Measurements from ENCODE around the gene SNX33. TPM values are rescaled to one million over a fixed set of nuclear protein-coding genes. Genes with fewer than 3 reads are reported as not detected.

The SNX33 gene
- total and polyA plus RNA-seq, 2 of the 13 experiments (the other 11 are each of a cell fraction or from before 2014, with no cell fraction given): 11.0 to 11.6 TPM

DNA sequence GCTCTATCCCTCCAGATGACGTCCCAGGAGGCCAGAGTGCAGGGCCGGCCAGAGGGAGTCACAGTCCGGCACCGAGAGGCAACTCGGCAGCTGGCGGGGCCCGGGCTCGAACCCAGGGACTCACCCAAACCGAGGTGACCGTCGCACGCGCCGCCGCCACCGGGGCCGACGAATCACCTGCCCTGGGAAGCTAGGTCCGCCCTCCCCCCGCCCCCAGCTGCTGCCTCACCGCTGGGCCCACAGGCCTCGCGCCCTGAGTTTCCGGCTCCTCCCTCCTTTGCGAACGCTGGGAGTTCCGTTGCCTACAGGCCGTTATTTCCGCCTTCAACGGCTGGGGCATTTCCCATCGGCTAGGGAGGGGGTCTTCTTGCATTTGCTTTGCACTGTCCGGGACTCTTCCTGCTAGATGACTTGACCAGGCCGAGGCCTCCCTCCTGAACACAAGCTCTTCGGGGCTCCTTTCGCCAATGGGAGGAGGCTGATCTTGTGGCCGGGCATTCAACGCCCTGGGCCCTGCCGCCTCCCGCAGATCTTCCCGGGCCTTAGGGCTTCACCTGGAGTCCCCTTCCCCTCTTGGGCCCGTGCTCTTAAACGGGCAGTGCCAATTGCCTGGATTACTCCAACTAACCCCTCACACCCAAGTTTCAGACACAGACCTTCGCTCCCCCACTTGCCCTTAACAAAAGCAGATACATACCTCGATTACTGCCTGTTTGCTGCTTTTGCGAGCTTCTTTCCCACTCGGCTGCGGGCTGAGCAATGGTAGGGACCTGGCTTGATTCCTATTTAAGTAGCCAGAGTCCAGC, 22.0 kb upstream of the SNX33 start, which contains the start of gene SNUPN (continued):
- TF ChIP-seq, protein P1, sequence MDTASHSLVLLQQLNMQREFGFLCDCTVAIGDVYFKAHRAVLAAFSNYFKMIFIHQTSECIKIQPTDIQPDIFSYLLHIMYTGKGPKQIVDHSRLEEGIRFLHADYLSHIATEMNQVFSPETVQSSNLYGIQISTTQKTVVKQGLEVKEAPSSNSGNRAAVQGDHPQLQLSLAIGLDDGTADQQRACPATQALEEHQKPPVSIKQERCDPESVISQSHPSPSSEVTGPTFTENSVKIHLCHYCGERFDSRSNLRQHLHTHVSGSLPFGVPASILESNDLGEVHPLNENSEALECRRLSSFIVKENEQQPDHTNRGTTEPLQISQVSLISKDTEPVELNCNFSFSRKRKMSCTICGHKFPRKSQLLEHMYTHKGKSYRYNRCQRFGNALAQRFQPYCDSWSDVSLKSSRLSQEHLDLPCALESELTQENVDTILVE (CRISPR knock-in tag; IDR thresholded peaks at IDR 0.05): peak; percentile 85
- no peak for TF ChIP-seq ZNF468 (CRISPR knock-in tag; IDR thresholded peaks at IDR 0.05)
- no peak for TF ChIP-seq SRSF1 (optimal IDR thresholded peaks at IDR 0.05; ENCODE audit: low read depth, low read length)
- TF ChIP-seq KAT7 (CRISPR knock-in tag; IDR thresholded peaks at IDR 0.05; ENCODE audit: borderline replicate concordance): peak; percentile 57; the same call in 1 of the 2 replicates
- peak; percentile 75; the same call in 1 of the 2 replicates for TF ChIP-seq ZNF878 (CRISPR knock-in tag; IDR thresholded peaks at IDR 0.05)
- no peak; the same call in 1 of the 2 replicates for TF ChIP-seq KDM4B (CRISPR knock-in tag; IDR thresholded peaks at IDR 0.05)
- TF ChIP-seq, protein P2, sequence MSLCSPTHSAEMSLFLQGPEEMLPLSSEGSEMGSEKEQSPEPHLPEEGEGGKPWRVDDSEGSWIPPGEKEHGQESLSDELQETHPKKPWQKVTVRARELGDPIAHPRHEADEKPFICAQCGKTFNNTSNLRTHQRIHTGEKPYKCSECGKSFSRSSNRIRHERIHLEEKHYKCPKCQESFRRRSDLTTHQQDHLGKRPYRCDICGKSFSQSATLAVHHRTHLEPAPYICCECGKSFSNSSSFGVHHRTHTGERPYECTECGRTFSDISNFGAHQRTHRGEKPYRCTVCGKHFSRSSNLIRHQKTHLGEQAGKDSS (CRISPR knock-in tag; IDR thresholded peaks at IDR 0.05; ENCODE audit: borderline replicate concordance, low read depth): peak; percentile 80
- TF ChIP-seq NCOA1 (CRISPR knock-in tag; IDR thresholded peaks at IDR 0.05): no peak
- TF ChIP-seq, protein P3, sequence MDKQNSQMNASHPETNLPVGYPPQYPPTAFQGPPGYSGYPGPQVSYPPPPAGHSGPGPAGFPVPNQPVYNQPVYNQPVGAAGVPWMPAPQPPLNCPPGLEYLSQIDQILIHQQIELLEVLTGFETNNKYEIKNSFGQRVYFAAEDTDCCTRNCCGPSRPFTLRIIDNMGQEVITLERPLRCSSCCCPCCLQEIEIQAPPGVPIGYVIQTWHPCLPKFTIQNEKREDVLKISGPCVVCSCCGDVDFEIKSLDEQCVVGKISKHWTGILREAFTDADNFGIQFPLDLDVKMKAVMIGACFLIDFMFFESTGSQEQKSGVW (CRISPR knock-in tag; IDR thresholded peaks at IDR 0.05; ENCODE audit: borderline replicate concordance): no peak
- peak; percentile 56; the same call in 1 of the 2 replicates for TF ChIP-seq ZBTB3 (CRISPR knock-in tag; IDR thresholded peaks at IDR 0.05; ENCODE audit: borderline replicate concordance, low read depth)
- TF ChIP-seq HNRNPL (IDR thresholded peaks at IDR 0.05; ENCODE audit: low read depth, low read length): 0 out of 2 replicates have a peak, but pooled peaks have one; percentile 43
- TF ChIP-seq JARID2 (CRISPR knock-in tag; IDR thresholded peaks at IDR 0.05; ENCODE audit: insufficient replicate concordance): no peak
- no peak for TF ChIP-seq ZBTB21 (CRISPR knock-in tag; IDR thresholded peaks at IDR 0.05)
- TF ChIP-seq ZNF33B (CRISPR knock-in tag; IDR thresholded peaks at IDR 0.05): no peak
- TF ChIP-seq PAX8 (CRISPR knock-in tag; IDR thresholded peaks at IDR 0.05; ENCODE audit: borderline replicate concordance): no peak
- peak; percentile 81 for TF ChIP-seq ZMYM3 (CRISPR knock-in tag; IDR thresholded peaks at IDR 0.05)
- TF ChIP-seq, protein P4, sequence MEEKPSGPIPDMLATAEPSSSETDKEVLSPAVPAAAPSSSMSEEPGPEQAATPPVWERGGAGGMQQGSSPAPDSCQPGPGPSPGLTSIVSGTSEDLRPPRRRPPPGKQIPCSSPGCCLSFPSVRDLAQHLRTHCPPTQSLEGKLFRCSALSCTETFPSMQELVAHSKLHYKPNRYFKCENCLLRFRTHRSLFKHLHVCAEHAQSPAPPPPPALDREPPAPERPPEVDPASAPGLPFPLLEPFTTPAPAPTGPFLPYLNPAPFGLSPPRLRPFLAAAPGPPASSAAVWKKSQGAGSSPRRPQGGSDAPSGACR (CRISPR knock-in tag; IDR thresholded peaks at IDR 0.05): no peak
- TF ChIP-seq KDM5A (IDR thresholded peaks at IDR 0.05; ENCODE audit: borderline replicate concordance, low read length): peak; percentile 18; the same call in 1 of the 2 replicates
- TF ChIP-seq TRIM24 (CRISPR knock-in tag; IDR thresholded peaks at IDR 0.05): no peak
- TF ChIP-seq, protein P5, sequence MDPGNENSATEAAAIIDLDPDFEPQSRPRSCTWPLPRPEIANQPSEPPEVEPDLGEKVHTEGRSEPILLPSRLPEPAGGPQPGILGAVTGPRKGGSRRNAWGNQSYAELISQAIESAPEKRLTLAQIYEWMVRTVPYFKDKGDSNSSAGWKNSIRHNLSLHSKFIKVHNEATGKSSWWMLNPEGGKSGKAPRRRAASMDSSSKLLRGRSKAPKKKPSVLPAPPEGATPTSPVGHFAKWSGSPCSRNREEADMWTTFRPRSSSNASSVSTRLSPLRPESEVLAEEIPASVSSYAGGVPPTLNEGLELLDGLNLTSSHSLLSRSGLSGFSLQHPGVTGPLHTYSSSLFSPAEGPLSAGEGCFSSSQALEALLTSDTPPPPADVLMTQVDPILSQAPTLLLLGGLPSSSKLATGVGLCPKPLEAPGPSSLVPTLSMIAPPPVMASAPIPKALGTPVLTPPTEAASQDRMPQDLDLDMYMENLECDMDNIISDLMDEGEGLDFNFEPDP (CRISPR knock-in tag; conservative IDR thresholded peaks at IDR 0.05): no peak
- TF ChIP-seq, protein P6, sequence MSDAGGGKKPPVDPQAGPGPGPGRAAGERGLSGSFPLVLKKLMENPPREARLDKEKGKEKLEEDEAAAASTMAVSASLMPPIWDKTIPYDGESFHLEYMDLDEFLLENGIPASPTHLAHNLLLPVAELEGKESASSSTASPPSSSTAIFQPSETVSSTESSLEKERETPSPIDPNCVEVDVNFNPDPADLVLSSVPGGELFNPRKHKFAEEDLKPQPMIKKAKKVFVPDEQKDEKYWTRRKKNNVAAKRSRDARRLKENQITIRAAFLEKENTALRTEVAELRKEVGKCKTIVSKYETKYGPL (CRISPR knock-in tag; IDR thresholded peaks at IDR 0.05): no peak
- no peak for TF ChIP-seq HOXA9 (CRISPR knock-in tag; IDR thresholded peaks at IDR 0.05; ENCODE audit: borderline replicate concordance)
- TF ChIP-seq PPARG (CRISPR knock-in tag; conservative IDR thresholded peaks at IDR 0.05): 0 out of 2 replicates have a peak, but pooled peaks have one; percentile 9
- no peak for TF ChIP-seq ZFP62 (CRISPR knock-in tag; IDR thresholded peaks at IDR 0.05)
